Sigmoid colon (tissue), 4 donors: ENCODE data around the gene DPM2.

ENCODE experiments used
- EP300 ChIP-seq, 4 donors: sonication (generic); formaldehyde crosslinking; IDR thresholded peaks; one replicate each; pipeline ENCODE4 v1.6.1; 2017; ENCODE audit warnings: antibody characterized with exemption in 4 of 4
- POLR2A ChIP-seq, 2 donors: fragments of 450-650 bp; IDR thresholded peaks; one replicate each; pipeline ENCODE4 v1.6.1; 2016; ENCODE audit warnings: antibody characterized with exemption in 2 of 2, mild to moderate bottlenecking in 2 of 2, moderate library complexity in 2 of 2
- TF ChIP-seq, protein P1 (sequence below), 4 experiments: fragments of 450-650 bp in 3 of 4; fragments of 200-600 bp in 1 of 4; IDR thresholded peaks; one replicate each; pipeline ENCODE4 v1.5.1; 2016 to 2019; ENCODE audit warnings: antibody characterized with exemption in 4 of 4, mild to moderate bottlenecking in 3 of 4, moderate library complexity in 2 of 4

DNA sequence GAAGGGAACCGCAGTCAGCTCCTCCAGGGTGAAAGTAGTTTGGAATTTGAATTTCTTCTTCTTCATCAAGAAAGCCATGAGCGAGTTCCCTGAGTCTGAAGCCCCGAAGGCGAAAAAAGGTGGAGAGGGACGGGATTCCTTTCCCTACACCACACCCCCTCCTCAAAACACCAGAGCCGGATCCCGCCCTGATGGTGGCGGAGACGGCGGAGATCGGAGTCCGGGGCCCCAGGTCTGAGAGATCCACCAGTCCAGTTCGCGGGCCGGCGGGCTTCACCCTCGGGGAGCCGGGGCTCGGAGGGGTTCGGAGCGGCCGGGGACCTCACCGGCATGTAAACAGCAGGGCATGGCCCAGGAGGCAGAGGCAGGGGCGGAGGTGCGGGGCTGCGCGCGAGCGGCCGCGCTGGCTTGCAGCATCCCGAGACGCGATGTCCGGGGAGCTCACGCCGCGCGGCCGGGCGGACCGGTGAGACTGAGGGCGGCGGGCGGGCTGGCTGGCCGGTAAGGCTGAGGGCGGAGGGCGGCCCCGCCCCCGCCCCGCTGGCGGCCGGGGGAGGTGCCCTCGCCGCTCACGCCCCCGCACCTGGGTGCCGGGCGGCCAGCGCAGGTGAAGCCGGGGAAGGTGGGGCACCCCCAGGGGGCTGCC, 42.5 kb upstream of the DPM2 start:
- TF ChIP-seq, protein P1, sequence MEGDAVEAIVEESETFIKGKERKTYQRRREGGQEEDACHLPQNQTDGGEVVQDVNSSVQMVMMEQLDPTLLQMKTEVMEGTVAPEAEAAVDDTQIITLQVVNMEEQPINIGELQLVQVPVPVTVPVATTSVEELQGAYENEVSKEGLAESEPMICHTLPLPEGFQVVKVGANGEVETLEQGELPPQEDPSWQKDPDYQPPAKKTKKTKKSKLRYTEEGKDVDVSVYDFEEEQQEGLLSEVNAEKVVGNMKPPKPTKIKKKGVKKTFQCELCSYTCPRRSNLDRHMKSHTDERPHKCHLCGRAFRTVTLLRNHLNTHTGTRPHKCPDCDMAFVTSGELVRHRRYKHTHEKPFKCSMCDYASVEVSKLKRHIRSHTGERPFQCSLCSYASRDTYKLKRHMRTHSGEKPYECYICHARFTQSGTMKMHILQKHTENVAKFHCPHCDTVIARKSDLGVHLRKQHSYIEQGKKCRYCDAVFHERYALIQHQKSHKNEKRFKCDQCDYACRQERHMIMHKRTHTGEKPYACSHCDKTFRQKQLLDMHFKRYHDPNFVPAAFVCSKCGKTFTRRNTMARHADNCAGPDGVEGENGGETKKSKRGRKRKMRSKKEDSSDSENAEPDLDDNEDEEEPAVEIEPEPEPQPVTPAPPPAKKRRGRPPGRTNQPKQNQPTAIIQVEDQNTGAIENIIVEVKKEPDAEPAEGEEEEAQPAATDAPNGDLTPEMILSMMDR (IDR thresholded peaks at IDR 0.05) = no peak
- peak in 1 of 2 donors; percentile 47 for TF ChIP-seq POLR2A (IDR thresholded peaks at IDR 0.05)
- no peak for TF ChIP-seq EP300 (IDR thresholded peaks at IDR 0.05)
